OCI-LY1 (cell line): ENCODE results near the gene MYOZ3.

Experiments
- EZH2 ChIP-seq: fragments of 200-600 bp; sonication (generic), shearing (Covaris generic); IDR thresholded peaks from 2 replicates; pipeline ENCODE4 v1.8.0; 2017; ENCODE audit warnings: borderline replicate concordance, mixed run types, mild to moderate bottlenecking, antibody characterized with exemption, low read length, moderate library complexity, mixed read lengths
- TF ChIP-seq, protein P1 (sequence below): fragments of 200-600 bp; sonication (generic), shearing (Covaris generic); IDR thresholded peaks from 2 replicates; pipeline ENCODE4 v1.5.1; 2017; ENCODE audit warnings: mild to moderate bottlenecking, antibody characterized with exemption, low read length, moderate library complexity, mixed read lengths

DNA sequence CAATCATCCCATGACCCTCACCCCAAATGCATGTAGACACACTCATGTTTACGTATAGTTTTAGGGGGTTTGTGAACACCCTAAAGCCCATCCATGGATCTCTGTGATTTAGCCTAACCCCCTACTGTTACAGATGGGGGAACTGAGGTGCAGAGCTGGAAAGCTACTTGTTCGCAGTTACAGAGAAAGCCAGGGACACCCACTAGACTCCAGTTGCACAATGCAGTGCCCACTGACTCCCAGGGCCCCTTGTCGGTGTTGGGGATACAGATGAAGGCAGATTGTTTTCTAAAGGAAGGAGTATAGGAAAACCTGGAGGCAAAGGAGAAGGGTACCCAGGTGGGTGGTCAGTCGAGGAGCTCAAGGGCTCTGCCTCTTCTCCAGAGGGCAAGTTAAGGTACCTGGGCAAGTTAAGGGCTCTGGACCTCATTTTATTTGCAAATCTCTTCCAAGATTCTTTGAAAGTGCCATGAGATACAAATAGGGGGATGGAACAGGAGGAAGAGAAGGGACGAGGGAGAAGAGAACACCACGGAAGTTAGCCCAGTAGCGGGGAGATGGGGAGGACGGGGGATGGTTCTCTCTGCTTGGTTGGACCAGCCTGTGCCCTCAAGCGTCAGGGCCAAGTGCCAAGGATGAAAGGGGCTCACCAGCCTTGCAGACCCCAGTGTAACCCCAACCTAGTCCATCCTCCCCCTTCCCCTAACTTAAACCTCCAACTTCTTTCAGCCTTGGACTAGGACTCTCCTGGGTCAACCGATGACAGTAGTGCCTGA, 958 bp downstream of the MYOZ3 start:
- TF ChIP-seq, protein P1, sequence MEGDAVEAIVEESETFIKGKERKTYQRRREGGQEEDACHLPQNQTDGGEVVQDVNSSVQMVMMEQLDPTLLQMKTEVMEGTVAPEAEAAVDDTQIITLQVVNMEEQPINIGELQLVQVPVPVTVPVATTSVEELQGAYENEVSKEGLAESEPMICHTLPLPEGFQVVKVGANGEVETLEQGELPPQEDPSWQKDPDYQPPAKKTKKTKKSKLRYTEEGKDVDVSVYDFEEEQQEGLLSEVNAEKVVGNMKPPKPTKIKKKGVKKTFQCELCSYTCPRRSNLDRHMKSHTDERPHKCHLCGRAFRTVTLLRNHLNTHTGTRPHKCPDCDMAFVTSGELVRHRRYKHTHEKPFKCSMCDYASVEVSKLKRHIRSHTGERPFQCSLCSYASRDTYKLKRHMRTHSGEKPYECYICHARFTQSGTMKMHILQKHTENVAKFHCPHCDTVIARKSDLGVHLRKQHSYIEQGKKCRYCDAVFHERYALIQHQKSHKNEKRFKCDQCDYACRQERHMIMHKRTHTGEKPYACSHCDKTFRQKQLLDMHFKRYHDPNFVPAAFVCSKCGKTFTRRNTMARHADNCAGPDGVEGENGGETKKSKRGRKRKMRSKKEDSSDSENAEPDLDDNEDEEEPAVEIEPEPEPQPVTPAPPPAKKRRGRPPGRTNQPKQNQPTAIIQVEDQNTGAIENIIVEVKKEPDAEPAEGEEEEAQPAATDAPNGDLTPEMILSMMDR, result no peak
- no peak for TF ChIP-seq EZH2
